Measurements from ENCODE around the gene HNRNPLL. TPM values are rescaled to one million over a fixed set of nuclear protein-coding genes. Genes with fewer than 3 reads are reported as not detected.

The HNRNPLL gene
- total RNA-seq, 1 donor = 46.0 TPM

Other genes with a start within 250 kb of the HNRNPLL start
- gene ATL2, start 225.7 kb downstream of the HNRNPLL start, total RNA-seq = 42.1 and 64.4 TPM in 2 replicates
- gene GALM, start 63.2 kb upstream of the HNRNPLL start, total RNA-seq = 50.7 and 54.2 TPM in 2 replicates
- gene SRSF7, start 148.4 kb upstream of the HNRNPLL start, total RNA-seq = 46.3 and 48.1 TPM in 2 replicates
- gene GEMIN6, start 175.3 kb upstream of the HNRNPLL start, total RNA-seq = 4.3 and 5.3 TPM in 2 replicates